Measurements from ENCODE around the gene CDK4.

DNA sequence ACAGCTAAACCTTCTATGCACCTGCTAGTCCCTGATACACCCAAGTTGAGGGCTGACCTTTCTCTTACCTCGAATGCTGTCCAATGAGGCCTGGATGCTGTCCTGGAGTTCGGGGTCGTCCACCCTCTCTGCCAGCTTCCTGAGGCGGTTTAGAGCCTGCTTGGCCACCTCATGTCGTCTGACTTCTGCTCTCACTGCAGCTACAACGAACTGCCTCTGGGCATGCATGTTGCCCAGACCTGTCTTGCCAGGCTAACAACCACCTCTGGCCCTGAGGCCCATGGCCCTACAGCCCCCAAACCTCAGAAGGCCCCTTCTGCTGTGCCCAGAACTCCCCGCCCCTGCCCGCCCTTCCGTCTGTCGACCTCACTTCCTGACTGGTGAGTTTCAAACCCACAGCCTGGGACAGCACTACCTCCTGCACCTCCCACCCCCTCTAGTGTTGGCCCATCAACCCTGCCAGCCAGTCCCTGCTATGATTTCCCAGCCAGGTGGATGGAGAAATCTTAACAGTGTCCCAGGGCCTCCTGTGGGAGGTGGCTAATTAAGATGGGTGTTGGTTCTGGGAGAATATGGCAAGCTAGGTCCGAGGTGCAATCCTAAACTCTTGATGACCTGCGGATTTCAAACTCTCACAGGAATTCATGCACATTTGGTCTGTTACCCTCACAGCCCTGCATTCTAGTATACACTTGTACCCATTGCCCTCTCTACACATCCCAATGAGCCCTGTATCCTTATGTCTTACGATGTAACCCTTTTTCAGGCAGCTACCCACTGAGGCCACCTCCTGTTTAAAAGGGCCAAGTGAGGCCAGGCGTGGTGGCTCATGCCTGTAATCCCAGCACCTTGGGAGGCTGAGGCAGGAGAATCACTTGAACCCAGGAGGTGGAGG, 10.0 kb downstream of the CDK4 start:
- TF ChIP-seq, protein P1, sequence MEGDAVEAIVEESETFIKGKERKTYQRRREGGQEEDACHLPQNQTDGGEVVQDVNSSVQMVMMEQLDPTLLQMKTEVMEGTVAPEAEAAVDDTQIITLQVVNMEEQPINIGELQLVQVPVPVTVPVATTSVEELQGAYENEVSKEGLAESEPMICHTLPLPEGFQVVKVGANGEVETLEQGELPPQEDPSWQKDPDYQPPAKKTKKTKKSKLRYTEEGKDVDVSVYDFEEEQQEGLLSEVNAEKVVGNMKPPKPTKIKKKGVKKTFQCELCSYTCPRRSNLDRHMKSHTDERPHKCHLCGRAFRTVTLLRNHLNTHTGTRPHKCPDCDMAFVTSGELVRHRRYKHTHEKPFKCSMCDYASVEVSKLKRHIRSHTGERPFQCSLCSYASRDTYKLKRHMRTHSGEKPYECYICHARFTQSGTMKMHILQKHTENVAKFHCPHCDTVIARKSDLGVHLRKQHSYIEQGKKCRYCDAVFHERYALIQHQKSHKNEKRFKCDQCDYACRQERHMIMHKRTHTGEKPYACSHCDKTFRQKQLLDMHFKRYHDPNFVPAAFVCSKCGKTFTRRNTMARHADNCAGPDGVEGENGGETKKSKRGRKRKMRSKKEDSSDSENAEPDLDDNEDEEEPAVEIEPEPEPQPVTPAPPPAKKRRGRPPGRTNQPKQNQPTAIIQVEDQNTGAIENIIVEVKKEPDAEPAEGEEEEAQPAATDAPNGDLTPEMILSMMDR (conservative IDR thresholded peaks at IDR 0.05; ENCODE audit: low read depth, low read length): 0 out of 2 replicates have a peak, but pooled peaks have one; percentile 2
- no peak for TF ChIP-seq POLR2A (IDR thresholded peaks at IDR 0.05; ENCODE audit: low read depth, low read length)
- TF ChIP-seq, protein P2, sequence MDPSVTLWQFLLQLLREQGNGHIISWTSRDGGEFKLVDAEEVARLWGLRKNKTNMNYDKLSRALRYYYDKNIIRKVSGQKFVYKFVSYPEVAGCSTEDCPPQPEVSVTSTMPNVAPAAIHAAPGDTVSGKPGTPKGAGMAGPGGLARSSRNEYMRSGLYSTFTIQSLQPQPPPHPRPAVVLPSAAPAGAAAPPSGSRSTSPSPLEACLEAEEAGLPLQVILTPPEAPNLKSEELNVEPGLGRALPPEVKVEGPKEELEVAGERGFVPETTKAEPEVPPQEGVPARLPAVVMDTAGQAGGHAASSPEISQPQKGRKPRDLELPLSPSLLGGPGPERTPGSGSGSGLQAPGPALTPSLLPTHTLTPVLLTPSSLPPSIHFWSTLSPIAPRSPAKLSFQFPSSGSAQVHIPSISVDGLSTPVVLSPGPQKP (IDR thresholded peaks at IDR 0.05; ENCODE audit: borderline replicate concordance, low read depth, low read length): no peak
- no peak for TF ChIP-seq MAZ (IDR thresholded peaks at IDR 0.05; ENCODE audit: borderline replicate concordance, low read depth, low read length)

Data from IMR-90 (cell line).